Astrocyte (in vitro differentiated cells and primary cell): ENCODE results near the gene PROSER3. TPM values are rescaled to one million over a fixed set of nuclear protein-coding genes. Genes with fewer than 3 reads are reported as not detected.

Experiments used
- DNase-seq: peaks from one replicate; pipeline ENCODE4 v3.0.0-alpha.2; 2010; ENCODE audit warnings: low read depth
- FAIRE-seq: peaks from 2 replicates; lab custom pipeline; 2011; peaks lifted over from hg19 to GRCh38; lab: Jason Lieb, UNC
- H2AFZ ChIP-seq: 2 replicates; pipeline ENCODE4 v1.6.0; 2012; ENCODE audit warnings: low read depth, low read length, inconsistent platforms
- H3K27ac ChIP-seq: 2 replicates; pipeline ENCODE4 v1.5.1; 2011; ENCODE audit warnings: low read depth, low read length, inconsistent platforms
- H3K27me3 ChIP-seq: 2 replicates; pipeline ENCODE4 v1.6.0; 2011; ENCODE audit warnings: low read length, inconsistent platforms; ENCODE audit not compliant: insufficient read depth
- H3K36me3 ChIP-seq: 2 replicates; pipeline ENCODE4 v1.5.1; 2011; ENCODE audit warnings: low read length, inconsistent platforms; ENCODE audit not compliant: insufficient read depth
- H3K4me1 ChIP-seq: 2 replicates; pipeline ENCODE4 v1.5.1; 2011; ENCODE audit warnings: low read length, inconsistent platforms; ENCODE audit not compliant: insufficient read depth
- H3K4me2 ChIP-seq: 2 replicates; pipeline ENCODE4 v1.6.0; 2012; ENCODE audit warnings: low read length, inconsistent platforms
- H3K4me3 ChIP-seq: 2 replicates; pipeline ENCODE4 v1.5.1; 2011; ENCODE audit warnings: low read depth, mild to moderate bottlenecking, low read length, inconsistent platforms; ENCODE audit not compliant: insufficient read depth
- H3K79me2 ChIP-seq: 2 replicates; pipeline ENCODE4 v1.6.0; 2012; ENCODE audit warnings: mild to moderate bottlenecking, low read length, inconsistent platforms; ENCODE audit not compliant: insufficient read depth
- H3K9ac ChIP-seq: 2 replicates; pipeline ENCODE4 v1.6.0; 2012; ENCODE audit warnings: mild to moderate bottlenecking, low read length, inconsistent platforms
- H3K9me3 ChIP-seq: 2 replicates; pipeline ENCODE4 v1.5.1; 2012; ENCODE audit warnings: low read depth, mild to moderate bottlenecking, low read length, inconsistent platforms; ENCODE audit not compliant: insufficient read depth
- H4K20me1 ChIP-seq: 2 replicates; pipeline ENCODE4 v1.6.0; 2012; ENCODE audit warnings: low read length, inconsistent platforms; ENCODE audit not compliant: insufficient read depth
- H3K27ac Mint-ChIP-seq: one replicate; pipeline ENCODE4 v1.8.0; 2021; ENCODE audit warnings: mild to moderate bottlenecking, mixed read lengths; ENCODE audit not compliant: unreplicated experiment
- H3K27me3 Mint-ChIP-seq: one replicate; pipeline ENCODE4 v1.8.0; 2021; ENCODE audit warnings: low read depth, mixed read lengths; ENCODE audit not compliant: unreplicated experiment
- H3K36me3 Mint-ChIP-seq: one replicate; pipeline ENCODE4 v1.8.0; 2021; ENCODE audit warnings: low read depth, mixed read lengths; ENCODE audit not compliant: unreplicated experiment
- H3K4me1 Mint-ChIP-seq: one replicate; pipeline ENCODE4 v1.8.0; 2021; ENCODE audit warnings: low read depth, mixed read lengths; ENCODE audit not compliant: unreplicated experiment
- H3K4me3 Mint-ChIP-seq: one replicate; pipeline ENCODE4 v1.8.0; 2021; ENCODE audit warnings: mild to moderate bottlenecking, moderate library complexity, mixed read lengths; ENCODE audit not compliant: unreplicated experiment
- H3K9me3 Mint-ChIP-seq: one replicate; pipeline ENCODE4 v1.8.0; 2021; ENCODE audit warnings: mild to moderate bottlenecking, mixed read lengths; ENCODE audit not compliant: unreplicated experiment
- CTCF ChIP-seq: IDR thresholded peaks from 2 replicates; pipeline ENCODE4 v1.5.1; 2011; ENCODE audit warnings: low read depth, mild to moderate bottlenecking, inconsistent platforms, low read length, moderate library complexity; ENCODE audit not compliant: insufficient read depth
- EZH2 ChIP-seq: IDR thresholded peaks from 2 replicates; pipeline ENCODE4 v1.6.1; 2012; ENCODE audit warnings: mild to moderate bottlenecking, low read length, inconsistent platforms; ENCODE audit not compliant: insufficient read depth
- total RNA-seq: library from RNA; stranded (reverse); gene quantifications from 2 replicates; pipeline ENCODE4 v1.2.1, GENCODE V29; 2021

Gene PROSER3
- total RNA-seq, 1 donor from 2014 or later: 35.6 TPM

GRCh38 chr19:35716801-35717664 is 40.9 kb upstream of the PROSER3 start:
- Mint-ChIP-seq H3K27ac (peak overlapping the region; percentile 87), H3K4me3 (peak overlapping the region; percentile 93), H3K4me1 (peaks cover 6% of the 10 kb centered on the region), H3K36me3 (peaks cover 9% of the 10 kb centered on the region), H3K9me3 (no peaks in the 10 kb centered on the region), H3K27me3 (peaks cover 6% of the 10 kb centered on the region)
- Histone ChIP-seq H3K79me2 (peaks cover 35% of the 10 kb centered on the region), H3K27ac (peak overlapping the region; percentile 58), H3K4me2 (peak overlapping the region; percentile 91), H3K36me3 (no peaks in the 10 kb centered on the region), H3K27me3 (peaks cover 2% of the 10 kb centered on the region), H3K4me1 (peaks cover 18% of the 10 kb centered on the region), H4K20me1 (peaks cover 34% of the 10 kb centered on the region), H3K9me3 (no peaks in the 10 kb centered on the region), H3K9ac (peak overlapping the region; percentile 79), H2AFZ (peak overlapping the region; percentile 98), H3K4me3 (peak overlapping the region; percentile 66)
- DNase-seq: peak; percentile 87
- TF ChIP-seq CTCF (peak; percentile 75), EZH2 (no peak)
- no peak for FAIRE-seq

GRCh38 chr19:35717665-35718344 is 40.2 kb upstream of the PROSER3 start, which contains the start of gene KMT2B:
KMT2B (plus strand) TSS chr19:35718003; CDS start chr19:35718019, 16 bp downstream.
- peaks cover 5% of the 10 kb centered on the region for H3K27me3 Mint-ChIP-seq
- peaks cover 41% of the 10 kb centered on the region for H4K20me1 ChIP-seq
- H3K27me3 ChIP-seq: peaks cover 2% of the 10 kb centered on the region
- H3K27ac ChIP-seq: peak within 1 kb of the TSS; percentile 58
- TF ChIP-seq EZH2 (no peak), CTCF (no peak)
- no peaks in the 10 kb centered on the region for H3K9me3 ChIP-seq
- no peaks in the 10 kb centered on the region for H3K9me3 Mint-ChIP-seq
- peak within 1 kb of the TSS; percentile 87 for H3K9ac ChIP-seq
- H3K4me2 ChIP-seq: peak within 1 kb of the TSS; percentile 97
- H3K27ac Mint-ChIP-seq: peak within 1 kb of the TSS; percentile 87
- no peaks in the 10 kb centered on the region for H3K36me3 ChIP-seq
- H3K4me1 Mint-ChIP-seq: peaks cover 6% of the 10 kb centered on the region
- H2AFZ ChIP-seq: peak within 1 kb of the TSS; percentile 98
- peaks cover 18% of the 10 kb centered on the region for H3K4me1 ChIP-seq
- peak within 1 kb of the TSS; percentile 93 for H3K4me3 Mint-ChIP-seq
- DNase-seq (no peak), FAIRE-seq (no peak)
- H3K79me2 ChIP-seq: peaks cover 41% of the 10 kb centered on the region
- H3K36me3 Mint-ChIP-seq: peaks cover 9% of the 10 kb centered on the region
- H3K4me3 ChIP-seq: peak within 1 kb of the TSS; percentile 69
